NCI-H1048 (cell line): ENCODE results near the gene A2M.

Experiments used
- DNase-seq: peaks from one replicate; lab custom pipeline; 2025; lab: John Stamatoyannopoulos, UW

A2M gene

GRCh38 chr12:9120487-9121184 is 4.9 kb upstream of the A2M start:
- no peak for DNase-seq

- no peak for DNase-seq
Measured at GRCh38 chr12:9118158-9118557, 2.4 kb upstream of the A2M start.

GRCh38 chr12:9114946-9115345 is 773 bp downstream of the A2M start:
- DNase-seq: no peak

- no peak for DNase-seq
Measured at GRCh38 chr12:9113987-9114309, 1.8 kb downstream of the A2M start.

GRCh38 chr12:9113296-9113986 is 2.3 kb downstream of the A2M start:
- no peak for DNase-seq

GRCh38 chr12:9112076-9112853 is 3.5 kb downstream of the A2M start:
- no peak for DNase-seq

GRCh38 chr12:9111525-9111924 is 4.2 kb downstream of the A2M start:
- no peak for DNase-seq

GRCh38 chr12:9109737-9110491 is 5.8 kb downstream of the A2M start:
- no peak for DNase-seq

- DNase-seq: no peak
Measured at GRCh38 chr12:9109213-9109522, 6.6 kb downstream of the A2M start.

- no peak for DNase-seq
Measured at GRCh38 chr12:9108504-9109212, 7.1 kb downstream of the A2M start.

- DNase-seq: no peak
Measured at GRCh38 chr12:9107542-9107873, 8.2 kb downstream of the A2M start.

GRCh38 chr12:9106610-9107541 is 8.8 kb downstream of the A2M start:
- no peak for DNase-seq

- no peak for DNase-seq
Measured at GRCh38 chr12:9106067-9106466, 9.7 kb downstream of the A2M start.

- no peak for DNase-seq
Measured at GRCh38 chr12:9104767-9105423, 10.8 kb downstream of the A2M start.

- no peak for DNase-seq
Measured at GRCh38 chr12:9104087-9104486, 11.6 kb downstream of the A2M start.

- no peak for DNase-seq
Measured at GRCh38 chr12:9103050-9103849, 12.5 kb downstream of the A2M start.

GRCh38 chr12:9101018-9101687 is 14.6 kb downstream of the A2M start:
- no peak for DNase-seq

- no peak for DNase-seq
Measured at GRCh38 chr12:9099552-9100190, 16.0 kb downstream of the A2M start.
